DND-41 (cell line): ENCODE measurements around the gene ITGA1.
"Not testable (repeated sequence)": the region's sequence is repeated elsewhere in the genome, so short reads cannot be mapped to it uniquely, and the experiment has no call there.

Source experiments
- ATAC-seq: fragments of 200-7000 bp; cut with Tn5 transposase; 3 replicates; pipeline ENCODE4 v1.9.1; 2021; ENCODE audit warnings: low read depth; ENCODE audit not compliant: insufficient read depth
- DNase-seq: peaks from one replicate; pipeline ENCODE4 v3.0.0-alpha.2; 2020
- H2AFZ ChIP-seq: 2 replicates; pipeline ENCODE4 v1.6.0; 2012; ENCODE audit warnings: low read depth, low read length
- H3K27ac ChIP-seq: 2 replicates; pipeline ENCODE4 v1.5.1; 2012; ENCODE audit warnings: low read length, inconsistent platforms
- H3K27me3 ChIP-seq: fragments of 200-600 bp; sonication (generic); 2 replicates; pipeline ENCODE4 v1.6.0; 2012; ENCODE audit warnings: low read length, mild to moderate bottlenecking, inconsistent platforms; ENCODE audit not compliant: insufficient read depth, poor library complexity
- H3K36me3 ChIP-seq: 2 replicates; pipeline ENCODE4 v1.5.1; 2012; ENCODE audit warnings: low read length, inconsistent platforms; ENCODE audit not compliant: insufficient read depth
- H3K4me1 ChIP-seq: 2 replicates; pipeline ENCODE4 v1.5.1; 2012; ENCODE audit warnings: mild to moderate bottlenecking, low read length; ENCODE audit not compliant: insufficient read depth
- H3K4me2 ChIP-seq: 2 replicates; pipeline ENCODE4 v1.6.0; 2012; ENCODE audit warnings: mild to moderate bottlenecking, moderate library complexity, low read length, inconsistent platforms; ENCODE audit not compliant: insufficient read depth
- H3K4me3 ChIP-seq, 2 experiments: fragments of 200-600 bp in 1 of 2; shearing (Covaris generic) in 1 of 2; 2 replicates each; pipeline ENCODE4 v1.5.1; 2012 to 2016; ENCODE audit warnings: inconsistent platforms in 2 of 2, low read length in 2 of 2, mild to moderate bottlenecking in 2 of 2, low read depth in 1 of 2, moderate library complexity in 1 of 2
- H3K79me2 ChIP-seq: 2 replicates; pipeline ENCODE4 v1.6.0; 2012; ENCODE audit warnings: low read length, inconsistent platforms; ENCODE audit not compliant: insufficient read depth
- H3K9ac ChIP-seq: 2 replicates; pipeline ENCODE4 v1.6.0; 2012; ENCODE audit warnings: low read depth, mild to moderate bottlenecking, inconsistent platforms, low read length, moderate library complexity
- H3K9me3 ChIP-seq: 2 replicates; pipeline ENCODE4 v1.5.1; 2012; ENCODE audit warnings: low read length, moderate library complexity, mild to moderate bottlenecking, inconsistent platforms; ENCODE audit not compliant: insufficient read depth, severe bottlenecking
- H4K20me1 ChIP-seq: 2 replicates; pipeline ENCODE4 v1.6.0; 2012; ENCODE audit warnings: low read length; ENCODE audit not compliant: insufficient read depth
- CTCF ChIP-seq: IDR thresholded peaks from 2 replicates; pipeline ENCODE4 v1.5.1; 2012; ENCODE audit warnings: borderline replicate concordance, low read length, moderate library complexity, mild to moderate bottlenecking; ENCODE audit not compliant: poor library complexity, severe bottlenecking; ENCODE audit errors: extremely low read depth
- EZH2 ChIP-seq: IDR thresholded peaks from 3 replicates; pipeline ENCODE4 v1.6.1; 2012; ENCODE audit warnings: borderline replicate concordance, low read depth, mild to moderate bottlenecking, moderate library complexity, low read length, inconsistent platforms; ENCODE audit not compliant: severe bottlenecking

The ITGA1 gene

GRCh38 chr5:52817818-52818217 is 30.1 kb downstream of the ITGA1 start:
- no peak for TF ChIP-seq EZH2
- TF ChIP-seq CTCF = no peak
- no peaks in the 10 kb centered on the region for H3K36me3 ChIP-seq
- peaks cover 2% of the 10 kb centered on the region for H3K9me3 ChIP-seq
- H4K20me1 ChIP-seq = no peaks in the 10 kb centered on the region
- peaks cover 18% of the 10 kb centered on the region for H3K79me2 ChIP-seq
- no peak overlapping the region for H3K27ac ChIP-seq
- H3K9ac ChIP-seq = no peak overlapping the region
- no peaks in the 10 kb centered on the region for H3K27me3 ChIP-seq
- no peak overlapping the region for H3K4me2 ChIP-seq
- H3K4me3 ChIP-seq = no peak overlapping the region
- DNase-seq (no peak), ATAC-seq (no peak)
- H2AFZ ChIP-seq = no peak overlapping the region
- no peaks in the 10 kb centered on the region for H3K4me1 ChIP-seq

- Histone ChIP-seq H2AFZ (no peak overlapping the region), H3K27ac (no peak overlapping the region), H3K79me2 (peaks cover 20% of the 10 kb centered on the region), H3K9ac (no peak overlapping the region), H3K9me3 (peaks cover 2% of the 10 kb centered on the region), H3K4me3 (no peak overlapping the region), H3K27me3 (no peaks in the 10 kb centered on the region), H3K36me3 (no peaks in the 10 kb centered on the region), H4K20me1 (no peaks in the 10 kb centered on the region), H3K4me2 (no peak overlapping the region), H3K4me1 (no peaks in the 10 kb centered on the region)
- ATAC-seq (no peak), DNase-seq (no peak)
- TF ChIP-seq CTCF = no peak
- TF ChIP-seq EZH2 = no peak
Measured at GRCh38 chr5:52818360-52818759, 30.6 kb downstream of the ITGA1 start.

- H3K4me1 ChIP-seq, ATAC-seq, DNase-seq, H3K27me3 ChIP-seq, H3K27ac ChIP-seq, H3K36me3 ChIP-seq, H3K4me2 ChIP-seq, H4K20me1 ChIP-seq, H3K4me3 ChIP-seq, H2AFZ ChIP-seq, H3K9me3 ChIP-seq, H3K9ac ChIP-seq: not testable (repeated sequence)
- peaks cover 20% of the 10 kb centered on the region for H3K79me2 ChIP-seq
Measured at GRCh38 chr5:52818807-52819206, 31.1 kb downstream of the ITGA1 start.

GRCh38 chr5:52821901-52822300 is 34.2 kb downstream of the ITGA1 start:
- DNase-seq (no peak), ATAC-seq (no peak)
- Histone ChIP-seq H3K36me3 (no peaks in the 10 kb centered on the region), H3K9ac (no peak overlapping the region), H3K4me3 (no peak overlapping the region), H2AFZ (no peak overlapping the region), H3K4me1 (no peaks in the 10 kb centered on the region), H3K79me2 (peaks cover 16% of the 10 kb centered on the region), H3K27ac (no peak overlapping the region), H3K27me3 (no peaks in the 10 kb centered on the region), H3K4me2 (no peak overlapping the region), H3K9me3 (peaks cover 2% of the 10 kb centered on the region), H4K20me1 (no peaks in the 10 kb centered on the region)
- TF ChIP-seq EZH2 (no peak), CTCF (no peak)
